Stimulated activated CD4-positive, alpha-beta T cell treated with anti-CD3 and anti-CD28 coated beads, TNF-alpha, amount 100 ng/mL, for 1 hour (primary cell): ENCODE data around the gene COX5A.
A peak's percentile ranks its signal among the peaks of the same experiment; 100 is the strongest.
"Not testable (repeated sequence)": the region's sequence is repeated elsewhere in the genome, so short reads cannot be mapped to it uniquely, and the experiment has no call there.

Source experiments
- DNase-seq, 3 donors: peaks; one replicate each; pipeline ENCODE4 v3.0.0-alpha.2; 2020; ENCODE audit warnings: low read depth in 3 of 3, low spot score in 1 of 3

Gene COX5A

DNA sequence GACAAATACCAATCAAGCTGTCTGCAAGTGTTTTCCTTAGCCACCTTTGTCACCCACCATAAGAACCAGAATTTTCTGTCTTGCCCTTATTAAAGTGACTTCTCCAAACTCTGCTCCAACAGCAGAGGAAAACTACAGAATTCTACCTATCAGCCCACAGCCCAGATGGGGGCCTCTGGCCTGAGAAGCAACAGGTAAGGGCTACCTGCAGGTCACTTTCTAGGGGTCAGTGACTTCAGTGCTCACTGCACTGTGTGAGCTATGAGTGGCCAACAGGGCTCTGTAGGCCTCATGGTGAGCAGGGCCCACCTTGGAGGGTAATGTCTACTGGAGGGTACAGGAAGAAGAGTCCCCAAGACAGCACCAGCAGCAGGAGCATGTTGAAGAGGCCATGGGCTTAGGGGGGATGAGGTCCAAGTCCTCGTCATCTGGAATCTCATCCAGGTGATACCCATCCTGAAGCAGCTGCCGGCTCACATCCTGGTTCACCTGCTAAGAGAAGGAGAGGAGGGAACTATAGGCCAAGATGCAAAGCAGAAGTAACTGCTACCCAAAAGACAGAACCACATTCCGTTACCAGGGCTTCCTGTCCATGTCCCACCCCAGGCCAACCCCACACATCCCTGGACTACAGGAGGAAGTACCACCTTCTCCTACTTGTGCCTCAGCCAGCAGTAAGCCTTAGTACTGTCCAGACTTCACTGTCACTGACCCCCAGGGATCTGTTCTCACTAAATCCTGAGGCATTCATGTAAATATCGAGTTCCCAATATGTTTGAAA is 35.4 kb downstream of the COX5A start:
- no peak for DNase-seq

DNA sequence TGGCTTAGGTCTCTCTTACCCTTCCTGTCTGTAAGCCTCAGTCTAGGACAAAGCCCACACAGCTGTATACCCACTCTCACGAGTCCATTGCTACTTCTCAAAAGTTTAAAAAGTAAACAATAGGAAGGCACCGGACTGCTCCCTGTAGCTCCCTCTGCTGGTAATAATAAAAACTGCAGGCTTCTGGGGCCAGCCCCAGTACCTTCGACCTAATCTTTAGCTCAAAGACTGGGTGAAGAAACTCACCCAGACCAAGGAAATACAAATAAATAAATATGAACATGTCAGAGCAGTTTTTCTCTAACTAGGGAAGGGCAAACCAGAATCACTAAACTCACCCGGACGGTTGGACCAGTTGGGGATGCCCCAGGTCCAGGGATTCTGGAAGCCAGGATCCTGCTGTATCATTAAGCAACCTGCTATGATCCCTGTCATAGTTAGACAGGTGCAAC is 36.2 kb downstream of the COX5A start:
- DNase-seq = peak in 2 of 3 donors; percentile 32 to 37

DNA sequence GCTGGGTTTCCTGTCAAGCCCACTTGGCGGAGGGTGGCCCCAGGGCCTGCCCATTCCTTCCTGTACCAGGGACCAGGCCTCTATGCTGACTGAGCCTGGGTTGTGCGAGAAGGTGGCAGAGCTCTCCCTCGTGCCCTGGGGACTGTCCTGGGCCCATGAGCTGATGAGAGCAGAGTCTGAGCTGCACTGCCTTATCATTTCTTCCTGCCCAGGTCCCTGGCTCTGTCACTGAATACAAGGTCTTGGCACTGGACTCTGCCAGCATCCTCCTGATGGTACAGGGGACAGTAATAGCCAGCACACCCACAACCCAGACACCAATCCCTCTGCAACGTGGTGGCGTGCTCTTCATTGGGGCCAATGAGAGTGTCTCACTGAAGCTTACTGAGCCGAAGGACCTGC is 40.6 kb downstream of the COX5A start:
- DNase-seq = no peak

DNA sequence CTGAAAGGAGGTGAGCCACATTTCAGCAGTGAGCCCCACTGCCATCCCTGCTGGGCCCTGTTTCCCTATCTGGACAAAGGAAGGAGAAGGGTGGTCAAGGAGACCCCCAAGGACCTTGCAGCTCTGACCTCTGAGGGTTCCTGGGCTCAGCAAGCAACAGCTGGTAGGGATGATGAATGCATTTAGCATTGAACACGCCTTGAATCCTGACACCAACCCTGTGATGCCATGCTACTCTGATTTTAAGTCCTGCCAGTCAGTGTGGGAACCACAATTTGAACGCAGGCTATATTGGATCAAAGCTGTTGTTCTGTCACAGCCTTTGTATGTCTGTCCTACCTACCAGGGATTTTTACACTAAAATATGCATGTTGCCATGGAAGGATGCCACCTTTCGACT is 41.6 kb downstream of the COX5A start:
- no peak for DNase-seq

DNA sequence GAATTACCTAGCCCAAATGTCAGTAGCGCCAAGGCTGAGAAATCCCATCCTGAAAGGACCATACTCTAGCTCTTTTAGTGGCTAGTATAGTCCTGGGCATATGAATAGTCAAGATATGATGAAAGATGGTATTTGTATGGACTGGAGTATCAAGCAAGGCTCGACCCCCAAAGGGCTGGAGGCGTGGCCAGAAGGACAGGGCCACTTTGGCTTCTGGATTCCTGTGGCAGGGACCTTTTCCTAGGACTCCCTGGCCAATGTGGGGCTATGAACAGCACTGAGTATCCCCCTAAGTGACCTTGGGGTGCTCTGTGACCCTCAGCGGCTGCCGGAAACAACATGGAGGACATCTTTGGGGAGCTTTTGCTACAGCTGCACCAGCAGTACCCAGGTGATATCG is 42.0 kb downstream of the COX5A start:
- no peak for DNase-seq

DNA sequence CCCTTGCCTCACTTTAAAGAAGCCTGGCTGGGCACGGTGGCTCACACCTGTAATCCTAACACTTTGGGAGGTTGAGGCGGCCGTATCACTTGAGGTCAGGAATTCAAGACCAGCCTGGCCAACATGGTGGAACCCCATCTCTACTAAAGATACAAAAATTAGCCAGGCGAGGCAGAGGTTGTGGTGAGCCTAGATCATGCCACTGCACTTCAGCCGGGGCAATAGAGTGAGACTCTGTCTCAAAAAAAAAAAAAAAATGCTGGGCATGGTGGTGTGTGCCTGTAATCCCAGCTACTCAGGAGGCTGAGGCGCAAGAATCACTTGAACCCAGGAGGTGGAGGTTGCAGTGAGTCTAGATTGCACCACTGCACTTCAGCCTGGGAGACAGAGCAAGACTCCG is 43.5 kb downstream of the COX5A start:
- DNase-seq = not testable (repeated sequence)

DNA sequence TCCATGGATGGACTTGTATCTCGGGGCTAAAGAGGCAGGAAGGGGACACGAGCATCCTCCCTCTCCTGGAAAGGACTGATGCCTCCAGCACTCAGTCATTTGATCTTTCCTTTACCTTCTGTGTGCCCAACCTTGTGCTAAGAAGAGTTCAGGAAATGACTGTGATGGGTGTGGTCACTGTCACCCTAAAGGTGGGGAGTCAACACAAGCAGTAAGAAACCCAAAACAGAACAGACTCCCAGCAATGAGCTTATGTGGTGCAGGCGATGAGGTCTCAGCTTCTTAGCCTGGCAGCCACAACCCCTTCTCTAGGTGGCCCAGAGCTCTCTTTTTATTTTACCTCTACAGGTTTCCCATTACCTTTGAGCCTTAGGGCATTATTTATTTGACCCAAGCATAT is 44.2 kb downstream of the COX5A start:
- no peak for DNase-seq

DNA sequence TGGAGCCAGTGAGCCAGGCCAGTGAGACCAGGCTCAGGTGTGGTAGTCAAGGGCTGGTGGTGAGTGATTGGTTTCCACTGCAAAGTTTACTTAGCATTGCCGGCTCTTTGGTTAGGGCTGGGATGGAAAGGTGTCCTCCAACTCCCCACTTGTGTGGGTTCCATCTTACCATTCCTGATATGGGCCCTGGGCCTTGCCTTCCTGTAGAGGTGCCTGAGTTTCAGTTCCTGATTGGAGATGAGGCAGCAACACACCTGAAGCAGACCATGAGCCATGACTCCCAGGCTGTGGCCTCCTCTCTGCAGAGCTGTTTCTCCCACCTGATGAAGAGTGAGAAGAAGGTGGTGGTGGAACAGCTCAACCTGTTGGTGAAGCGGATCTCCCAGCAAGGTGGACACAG is 44.9 kb downstream of the COX5A start:
- DNase-seq = no peak

DNA sequence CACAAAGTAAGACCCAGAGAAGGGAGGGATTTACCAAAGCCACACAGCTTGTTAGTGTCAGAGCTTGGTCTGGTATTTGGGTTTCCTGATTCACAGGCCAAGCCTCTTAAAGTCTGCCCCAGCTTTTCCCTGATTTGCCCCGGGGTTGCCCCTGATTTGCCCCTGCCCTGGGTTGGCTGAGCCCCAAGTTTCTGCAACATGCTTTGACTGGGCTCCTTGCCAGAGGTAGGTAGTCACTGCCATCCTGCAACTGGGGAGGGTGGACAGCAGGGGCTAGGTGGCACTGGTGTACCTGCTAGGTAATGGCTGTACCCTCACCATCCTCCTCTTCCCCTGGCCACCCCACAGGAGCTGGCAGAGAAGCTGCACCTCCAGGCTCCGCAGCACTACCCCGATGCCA is 45.6 kb downstream of the COX5A start:
- DNase-seq = no peak

DNA sequence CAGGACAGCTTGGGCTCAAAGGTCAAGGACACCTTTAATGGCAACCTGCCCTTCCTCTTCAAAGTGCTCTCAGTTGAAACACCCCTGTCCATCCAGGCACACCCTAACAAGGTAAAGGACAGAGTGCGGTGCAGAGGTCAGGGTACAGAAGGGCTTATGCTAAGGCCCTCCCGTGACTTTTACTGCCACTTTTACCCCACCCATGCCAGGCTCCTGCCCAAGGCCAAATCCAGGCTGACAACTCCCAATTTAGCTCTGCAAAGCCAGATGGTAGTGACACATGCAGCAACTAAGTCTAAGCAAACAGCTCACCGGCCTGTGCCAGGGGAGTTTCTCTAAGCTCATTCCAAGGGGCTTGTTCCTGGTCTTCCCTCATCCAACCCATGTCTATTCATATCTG is 46.4 kb downstream of the COX5A start:
- DNase-seq = no peak

DNA sequence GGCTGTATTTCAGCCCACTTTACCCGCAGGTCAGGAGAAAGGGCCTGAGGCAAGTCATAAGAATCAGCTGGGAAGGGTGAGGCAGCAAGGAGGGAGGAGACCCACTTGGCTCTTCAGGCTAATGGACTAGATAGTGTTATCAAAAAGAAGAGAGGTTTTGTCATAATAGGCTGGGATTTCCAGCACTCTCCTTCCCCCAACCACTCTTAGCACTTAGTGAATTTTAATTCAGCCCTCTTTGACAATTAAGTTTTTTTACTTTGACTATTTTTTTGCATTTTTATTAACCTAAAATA is 47.3 kb downstream of the COX5A start:
- DNase-seq = no peak

DNA sequence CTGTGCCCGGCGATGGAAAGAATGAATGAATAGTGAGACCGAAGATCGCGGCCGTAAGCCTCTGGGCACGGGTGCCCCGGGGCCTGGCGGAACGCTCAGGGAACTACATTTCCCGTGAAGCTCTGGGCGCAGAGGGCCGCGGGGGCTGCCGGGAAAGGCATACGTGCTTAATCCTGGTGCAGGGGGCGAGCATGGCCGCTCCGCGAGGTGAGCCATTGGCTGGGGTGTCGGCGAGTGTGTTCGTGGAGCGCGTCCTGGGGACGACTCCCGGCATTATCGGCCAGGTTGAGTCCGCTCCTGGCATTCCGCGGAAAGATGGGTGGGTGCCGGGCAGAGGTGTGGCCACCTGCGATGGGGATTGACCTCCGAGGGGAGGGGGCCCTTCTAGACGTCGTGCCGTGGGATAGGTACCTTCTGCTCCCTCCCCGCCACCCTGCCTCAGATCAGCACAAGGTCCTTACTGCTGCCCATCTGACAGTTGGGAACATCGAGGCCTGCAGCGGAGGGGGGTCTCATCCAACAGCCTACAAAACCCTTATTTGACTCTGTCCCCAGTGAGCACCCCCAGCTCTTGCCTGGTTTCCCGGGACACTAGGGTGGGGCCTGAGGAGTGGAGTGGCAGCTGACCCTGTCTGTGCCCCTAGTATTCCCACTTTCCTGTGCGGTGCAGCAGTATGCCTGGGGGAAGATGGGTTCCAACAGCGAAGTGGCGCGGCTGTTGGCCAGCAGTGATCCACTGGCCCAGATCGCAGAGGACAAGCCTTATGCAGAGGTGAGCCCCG is 47.8 kb downstream of the COX5A start, which contains the start of gene MPI:
MPI (plus strand) TSS at position 160 of the 782 bp plus-strand sequence; CDS start at position 192, 32 bp downstream.
- peak; percentile 42 to 76 (median 57) for DNase-seq

DNA sequence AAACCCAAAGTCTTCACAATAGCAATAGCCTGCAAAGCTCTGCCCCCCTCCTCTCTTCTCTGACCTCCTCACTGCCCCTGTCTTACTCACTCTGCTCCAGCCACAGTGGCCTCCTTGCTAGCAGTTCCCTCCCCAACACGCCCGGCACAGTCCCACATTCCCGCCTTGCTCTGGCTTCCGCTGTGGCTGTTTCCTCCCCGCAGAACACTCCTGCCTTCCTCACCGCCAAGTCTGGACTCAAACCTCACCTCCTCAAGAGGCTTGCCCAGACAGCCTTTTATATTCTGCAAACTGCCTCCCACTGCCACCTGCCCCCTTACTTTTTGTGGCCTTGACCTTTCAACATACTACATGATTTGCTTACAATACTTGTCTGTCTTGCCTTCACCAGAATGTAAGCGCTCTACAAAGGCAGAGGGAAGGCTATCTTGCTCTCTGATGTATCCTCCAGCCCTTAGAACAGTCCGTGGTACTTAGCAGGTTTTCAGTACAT is 48.4 kb downstream of the COX5A start:
- no peak for DNase-seq

DNA sequence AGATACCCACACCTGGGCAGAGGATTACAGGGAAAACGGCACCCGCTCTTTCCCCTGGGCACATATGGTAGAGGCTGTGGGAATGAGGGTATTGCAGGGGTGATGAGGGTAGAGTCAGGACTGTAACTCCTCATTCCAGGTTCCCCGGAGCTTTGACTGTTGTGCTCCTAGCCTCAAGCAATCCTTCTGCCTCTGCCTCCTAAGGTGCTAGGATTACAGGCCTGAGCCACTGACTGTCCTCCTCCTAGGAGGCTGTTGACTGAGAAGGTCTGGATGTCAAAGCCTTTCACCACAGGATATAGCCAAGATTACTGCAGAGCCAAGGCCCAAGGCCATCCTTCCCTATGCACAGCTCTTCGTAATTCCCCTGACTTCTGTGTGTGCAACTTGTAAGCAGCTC is 49.2 kb downstream of the COX5A start:
- no peak for DNase-seq

DNA sequence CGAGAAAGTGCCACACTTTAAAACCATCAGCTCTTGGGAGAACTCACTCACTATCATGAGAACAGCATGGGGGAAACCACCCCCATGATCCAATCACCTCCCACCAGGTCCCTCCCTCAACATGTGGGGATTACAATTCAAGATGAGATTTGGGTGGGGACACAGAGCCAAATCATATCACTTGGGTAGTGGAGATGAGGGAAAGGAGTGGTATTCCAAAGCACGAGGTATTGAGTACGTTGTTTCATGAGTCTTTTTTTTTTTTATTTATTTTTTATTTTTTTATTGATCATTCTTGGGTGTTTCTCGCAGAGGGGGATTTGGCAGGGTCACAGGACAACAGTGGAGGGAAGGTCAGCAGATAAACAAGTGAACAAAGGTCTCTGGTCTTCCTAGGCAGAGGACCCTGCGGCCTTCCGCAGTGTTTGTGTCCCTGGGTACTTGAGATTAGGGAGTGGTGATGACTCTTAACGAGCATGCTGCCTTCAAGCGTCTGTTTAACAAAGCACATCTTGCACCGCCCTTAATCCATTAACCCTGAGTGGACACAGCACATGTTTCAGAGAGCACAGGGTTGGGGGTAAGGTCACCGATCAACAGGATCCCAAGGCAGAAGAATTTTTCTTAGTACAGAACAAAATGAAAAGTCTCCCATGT is 50.2 kb downstream of the COX5A start:
- DNase-seq = not testable (repeated sequence)

DNA sequence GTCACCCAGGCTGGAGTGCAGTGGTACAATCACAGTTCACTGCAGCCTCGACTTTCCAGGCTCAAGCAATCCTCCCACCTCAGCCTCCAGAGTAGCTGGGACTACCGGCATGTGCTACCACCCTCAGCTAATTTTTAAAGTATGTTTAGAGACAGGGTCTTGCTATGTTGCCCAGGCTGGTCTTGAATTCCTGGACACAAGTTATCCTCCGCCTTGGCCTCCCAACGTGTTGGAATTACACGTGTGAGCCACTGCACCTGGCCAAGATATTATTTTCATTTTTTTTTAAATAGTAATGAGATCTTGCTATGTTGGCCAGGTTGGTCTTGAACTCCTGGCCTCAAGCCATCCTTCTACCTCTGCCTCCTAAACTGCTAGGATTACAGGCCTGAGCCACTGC is 52.4 kb downstream of the COX5A start:
- DNase-seq = no peak

DNA sequence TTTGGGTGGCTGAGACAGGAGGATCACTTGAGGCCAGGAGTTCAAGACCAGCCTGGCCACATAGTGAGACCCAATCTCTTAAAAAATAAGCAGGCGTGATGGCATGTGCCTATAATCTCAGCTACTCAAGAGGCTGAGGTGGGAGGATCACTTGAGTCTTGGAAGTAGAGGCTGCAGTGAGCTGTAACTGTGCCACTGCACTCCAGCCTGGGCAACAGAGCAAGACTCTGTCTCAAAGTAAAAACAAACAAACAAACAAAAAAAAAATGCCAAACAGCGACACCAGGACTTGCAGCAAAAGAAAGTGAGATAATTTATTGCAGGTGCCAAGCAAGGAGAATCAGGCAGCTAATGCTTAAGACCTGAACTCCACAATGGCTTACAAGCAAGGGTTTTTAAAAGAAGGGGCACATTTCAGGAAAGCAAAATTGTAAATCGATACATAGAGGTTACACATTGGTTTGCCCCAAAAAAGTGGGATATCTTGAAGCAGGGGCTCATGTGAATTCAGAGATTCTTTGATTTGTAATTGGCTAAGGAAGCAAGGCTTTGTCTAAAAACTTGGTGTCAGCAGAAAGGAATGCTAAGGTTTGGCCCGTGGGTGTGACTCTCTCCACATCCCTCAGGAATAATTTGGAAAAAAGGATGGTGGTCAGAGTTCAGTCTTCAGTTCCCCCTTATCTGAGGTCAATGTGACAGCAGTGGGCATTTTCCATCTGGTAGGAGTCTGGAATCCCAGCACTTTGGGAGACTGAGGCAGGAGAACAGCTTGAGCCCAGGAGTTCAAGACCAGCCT is 53.2 kb downstream of the COX5A start:
- DNase-seq = no peak

DNA sequence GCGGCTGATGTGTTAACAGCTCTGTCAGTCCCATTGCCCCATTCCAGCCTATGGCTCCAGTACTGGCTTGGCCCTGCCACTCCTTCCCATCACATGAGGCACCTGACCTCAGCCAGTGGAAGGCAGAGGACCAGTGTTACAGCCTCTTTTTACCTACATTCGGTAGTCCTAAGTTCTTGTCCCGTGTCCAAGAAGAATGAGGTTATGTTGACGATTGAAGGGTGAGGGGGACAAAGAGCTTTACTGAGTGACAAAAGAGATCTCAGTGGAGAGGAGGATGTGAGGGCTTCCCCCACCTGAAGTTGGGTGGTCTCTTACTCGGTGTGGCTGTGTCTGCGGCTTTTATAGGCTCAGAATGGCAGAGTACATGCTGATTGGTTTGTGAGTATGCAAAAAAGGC is 55.3 kb downstream of the COX5A start:
- DNase-seq = no peak

DNA sequence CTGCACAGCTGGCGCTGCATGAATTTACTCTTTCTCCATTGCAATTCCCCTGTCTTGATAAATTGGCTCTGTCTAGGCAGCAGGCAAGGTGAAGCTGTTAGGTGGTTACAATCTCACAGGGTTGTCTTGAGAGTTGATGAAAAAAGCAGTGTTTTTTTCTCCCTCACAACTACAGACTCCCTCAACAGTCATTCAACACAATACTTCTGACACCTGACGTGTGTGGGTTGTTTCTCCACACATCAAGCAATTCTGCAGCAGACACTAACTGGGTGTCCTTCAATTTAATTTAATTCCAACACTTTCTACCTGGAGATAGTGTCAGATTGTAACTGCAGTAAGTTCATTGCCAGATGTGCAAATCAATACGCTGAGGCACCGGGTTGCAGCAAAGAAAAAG is 59.6 kb downstream of the COX5A start:
- no peak for DNase-seq

DNA sequence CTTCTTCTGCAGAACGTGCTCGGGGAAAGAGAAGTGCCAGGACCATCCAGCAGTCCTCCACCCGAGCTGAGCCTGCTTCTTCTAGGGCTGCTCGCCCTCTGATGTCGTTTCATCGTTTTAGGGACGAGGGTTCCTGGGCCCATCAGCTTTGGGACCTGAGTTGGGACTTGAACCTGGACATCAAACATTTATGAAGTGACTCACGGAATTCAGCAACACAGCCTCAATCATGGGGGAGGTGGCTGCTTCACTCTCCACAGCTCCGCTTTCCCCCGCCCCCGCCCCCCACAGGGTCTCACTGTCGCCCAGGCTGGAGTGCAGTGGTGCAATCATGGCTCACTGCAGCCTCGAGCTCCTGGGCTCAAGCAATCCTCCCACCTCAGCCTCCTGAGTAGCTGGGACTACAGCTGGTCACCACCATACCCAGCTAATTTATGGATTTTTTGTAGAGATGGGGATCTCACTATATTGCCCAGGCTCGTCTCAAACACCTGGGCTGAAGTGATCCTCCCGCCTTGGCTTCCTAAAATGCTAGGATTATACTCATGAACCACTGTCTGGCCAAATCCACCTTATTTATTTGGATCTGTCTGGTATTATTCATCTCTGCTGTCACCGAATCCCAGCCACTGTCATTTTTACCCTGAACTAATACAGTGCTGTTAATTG is 64.0 kb downstream of the COX5A start:
- no peak for DNase-seq
